ENCODE measurements around the gene NR6A1.

The NR6A1 gene

GRCh38 chr9:124500028-124500795 lies 270.9 kb downstream of the NR6A1 start:
- TF ChIP-seq ZC3H10 (CRISPR knock-in tag; IDR thresholded peaks at IDR 0.05) = no peak
- TF ChIP-seq PATZ1 (CRISPR knock-in tag; IDR thresholded peaks at IDR 0.05; ENCODE audit: borderline replicate concordance) = no peak
- no peak for TF ChIP-seq ZNF8 (CRISPR knock-in tag; IDR thresholded peaks at IDR 0.05)
- TF ChIP-seq TOX (CRISPR knock-in tag; IDR thresholded peaks at IDR 0.05; ENCODE audit: borderline replicate concordance) = no peak
- TF ChIP-seq RARB (CRISPR knock-in tag; IDR thresholded peaks at IDR 0.05) = no peak
- TF ChIP-seq TSHZ2 (CRISPR knock-in tag; IDR thresholded peaks at IDR 0.05) = no peak
- TF ChIP-seq ZFP3 (CRISPR knock-in tag; IDR thresholded peaks at IDR 0.05) = no peak

GRCh38 chr9:124499216-124499615 lies 271.9 kb downstream of the NR6A1 start:
- TF ChIP-seq ZNF70 (CRISPR knock-in tag; IDR thresholded peaks at IDR 0.05) (no peak), ZNF565 (CRISPR knock-in tag; conservative IDR thresholded peaks at IDR 0.05; ENCODE audit: low read depth) (no peak), POU6F1 (CRISPR knock-in tag; IDR thresholded peaks at IDR 0.05; ENCODE audit: borderline replicate concordance, low read depth) (no peak), OSR1 (CRISPR knock-in tag; IDR thresholded peaks at IDR 0.05) (no peak), BACH2 (CRISPR knock-in tag; IDR thresholded peaks at IDR 0.05; ENCODE audit: borderline replicate concordance) (no peak), ISL1 (CRISPR knock-in tag; IDR thresholded peaks at IDR 0.05) (no peak), CSDC2 (CRISPR knock-in tag; IDR thresholded peaks at IDR 0.05) (no peak), TOX (CRISPR knock-in tag; IDR thresholded peaks at IDR 0.05; ENCODE audit: borderline replicate concordance) (no peak), ZFP30 (CRISPR knock-in tag; IDR thresholded peaks at IDR 0.05) (no peak), ESRRG (CRISPR knock-in tag; IDR thresholded peaks at IDR 0.05) (no peak), RARB (CRISPR knock-in tag; IDR thresholded peaks at IDR 0.05) (no peak), GLIS3 (CRISPR knock-in tag; IDR thresholded peaks at IDR 0.05) (no peak), PATZ1 (CRISPR knock-in tag; IDR thresholded peaks at IDR 0.05; ENCODE audit: borderline replicate concordance) (no peak), ZC3H10 (CRISPR knock-in tag; IDR thresholded peaks at IDR 0.05) (no peak), CSRNP3 (CRISPR knock-in tag; IDR thresholded peaks at IDR 0.05) (no peak), ZFP3 (CRISPR knock-in tag; IDR thresholded peaks at IDR 0.05) (no peak), ZNF8 (CRISPR knock-in tag; IDR thresholded peaks at IDR 0.05) (no peak), CREB5 (CRISPR knock-in tag; IDR thresholded peaks at IDR 0.05; ENCODE audit: low read depth) (no peak), PPARA (CRISPR knock-in tag; IDR thresholded peaks at IDR 0.05; ENCODE audit: borderline replicate concordance) (no peak), ARNTL (CRISPR knock-in tag; IDR thresholded peaks at IDR 0.05; ENCODE audit: borderline replicate concordance, low read depth) (no peak)
- ATAC-seq = no peak

More at GRCh38 chr9:124500028-124500795, 270.9 kb downstream of the NR6A1 start:
- ATAC-seq = no peak

Data from SK-N-SH treated with all-trans-retinoic acid at 6 μM for 48 hours (cell line).